Esophagus muscularis mucosa (tissue), 4 donors: ENCODE data around the gene COL5A1. TPM values are rescaled to one million over a fixed set of nuclear protein-coding genes. Genes with fewer than 3 reads are reported as not detected.

Experiments used
- DNase-seq: peaks from one replicate; pipeline ENCODE4 v3.0.0-alpha.2; 2017; ENCODE audit errors: extremely low spot score
- H3K27ac ChIP-seq, 4 donors: fragments of 200-600 bp; sonication (generic); replicated peaks in 1 of 4; 1 replicate in 3 of 4; 2 replicates in 1 of 4; pipeline ENCODE4 v1.5.1; 2016 to 2019; ENCODE audit warnings: mild to moderate bottlenecking in 1 of 4
- H3K27me3 ChIP-seq, 4 donors: fragments of 200-600 bp; sonication (generic); one replicate each; pipeline versions ENCODE4 v1.5.1 to v1.6.0; 2016 to 2019
- H3K36me3 ChIP-seq, 4 donors: fragments of 200-600 bp; sonication (generic); one replicate each; pipeline ENCODE4 v1.5.1; 2016 to 2019
- H3K4me1 ChIP-seq, 4 donors: fragments of 200-600 bp; sonication (generic); one replicate each; pipeline ENCODE4 v1.5.1; 2016 to 2019
- H3K4me3 ChIP-seq, 4 donors: fragments of 200-600 bp; sonication (generic); 1 replicate in 2 of 4; 2 replicates in 2 of 4; pipeline ENCODE4 v1.5.1; 2016 to 2019; ENCODE audit warnings: mild to moderate bottlenecking in 4 of 4, moderate library complexity in 1 of 4
- H3K9me3 ChIP-seq, 4 donors: fragments of 200-600 bp; sonication (generic); 1 replicate in 3 of 4; 2 replicates in 1 of 4; pipeline ENCODE4 v1.5.1; 2016 to 2019
- CTCF ChIP-seq, 3 experiments: fragments of 200-600 bp in 2 of 3; fragments of 450-650 bp in 1 of 3; sonication (generic) in 2 of 3; IDR thresholded peaks; one replicate each; pipeline ENCODE4 v1.5.1; 2017 to 2019; ENCODE audit warnings: antibody characterized with exemption in 3 of 3, mild to moderate bottlenecking in 2 of 3, moderate library complexity in 1 of 3
- EP300 ChIP-seq: sonication (generic); formaldehyde crosslinking; IDR thresholded peaks from one replicate; pipeline ENCODE4 v1.6.1; 2017; ENCODE audit warnings: antibody characterized with exemption
- POLR2A ChIP-seq: fragments of 450-650 bp; IDR thresholded peaks from one replicate; pipeline ENCODE4 v1.6.1; 2017; ENCODE audit warnings: antibody characterized with exemption, moderate library complexity, mild to moderate bottlenecking, low read depth
- POLR2AphosphoS5 ChIP-seq, 2 donors: sonication (generic); formaldehyde crosslinking; IDR thresholded peaks; one replicate each; pipeline ENCODE4 v1.6.1; 2017; ENCODE audit warnings: antibody characterized with exemption in 2 of 2
- WGBS: methylation state at CpG from one replicate; pipeline ENCODE4 v1.1.5; 2018; 5-methylcytosine and 5-hydroxymethylcytosine counted together
- intact Hi-C: fragments of 100-400 bp; cut with DNase I; formaldehyde crosslinking; loops from one replicate; pipeline ENCODE4 v1.15.1; 2023
- total RNA-seq, 4 donors: library from RNA; depleted of rRNA; stranded (reverse); fragments of >200 nt; gene quantifications; one replicate each; pipeline versions ENCODE4 v1.1.0 to v1.2.1, GENCODE V29; 2016

Gene COL5A1
- total RNA-seq, 4 donors from 2014 or later, result 36.0 to 89.5 (median 56.4) TPM

GRCh38 chr9:134872482-134873231, 231.1 kb downstream of the COL5A1 start:
- DNase-seq, result no peak

GRCh38 chr9:134875371-134875770, 233.8 kb downstream of the COL5A1 start:
- Histone ChIP-seq H3K4me3 (no peak overlapping the region), H3K36me3 (no peaks in the 10 kb centered on the region), H3K27me3 (peaks cover 0 to 32% (median 1%) of the 10 kb centered on the region in 4 donors), H3K9me3 (no peaks in the 10 kb centered on the region), H3K4me1 (peaks cover 0 to 11% (median 9%) of the 10 kb centered on the region in 4 donors), H3K27ac (no peak overlapping the region)
- WGBS, result 46% methylated on average over 1 of the region's 1 CpG
- DNase-seq, result no peak
- TF ChIP-seq POLR2A, result no peak
- TF ChIP-seq EP300, result no peak
- no peak for TF ChIP-seq CTCF (IDR thresholded peaks at IDR 0.05)
- no peak for TF ChIP-seq POLR2AphosphoS5 (IDR thresholded peaks at IDR 0.05)
- intact Hi-C loops, result no loop called here

More at GRCh38 chr9:134872482-134873231, 231.1 kb downstream of the COL5A1 start:
- Histone ChIP-seq H3K27ac (no peak overlapping the region), H3K9me3 (no peaks in the 10 kb centered on the region), H3K4me3 (no peak overlapping the region), H3K4me1 (peaks cover 0 to 11% (median 9%) of the 10 kb centered on the region in 4 donors), H3K27me3 (peaks cover 0 to 54% (median 1%) of the 10 kb centered on the region in 4 donors), H3K36me3 (no peaks in the 10 kb centered on the region)
- intact Hi-C loops, result no loop called here
- WGBS, result 83% methylated on average over 24 of the region's 24 CpGs
- TF ChIP-seq POLR2A (no peak), CTCF (IDR thresholded peaks at IDR 0.05) (no peak), EP300 (no peak), POLR2AphosphoS5 (IDR thresholded peaks at IDR 0.05) (no peak)

- Histone ChIP-seq H3K27me3 (peaks cover 0 to 11% (median 1%) of the 10 kb centered on the region in 4 donors), H3K4me3 (no peak overlapping the region), H3K36me3 (no peaks in the 10 kb centered on the region), H3K27ac (no peak overlapping the region), H3K4me1 (no peaks in the 10 kb centered on the region), H3K9me3 (no peaks in the 10 kb centered on the region)
- no peak for DNase-seq
- intact Hi-C loops, result no loop called here
- 88% methylated on average over 4 of the region's 4 CpGs for WGBS
- TF ChIP-seq POLR2A, result no peak
- TF ChIP-seq EP300, result no peak
- no peak for TF ChIP-seq CTCF (IDR thresholded peaks at IDR 0.05)
- TF ChIP-seq POLR2AphosphoS5 (IDR thresholded peaks at IDR 0.05), result no peak
Observed at GRCh38 chr9:134877541-134877940, 235.9 kb downstream of the COL5A1 start.

- Histone ChIP-seq H3K4me3 (no peak overlapping the region), H3K36me3 (no peaks in the 10 kb centered on the region), H3K27ac (no peak overlapping the region), H3K9me3 (no peaks in the 10 kb centered on the region), H3K4me1 (no peaks in the 10 kb centered on the region), H3K27me3 (peaks cover 0 to 16% (median 0%) of the 10 kb centered on the region in 4 donors)
- no peak for TF ChIP-seq POLR2A
- 93% methylated on average over 12 of the region's 13 CpGs for whole genome bisulfite sequencing
- intact Hi-C loops, result no loop called here
- DNase-seq, result peak; percentile 87
Observed at GRCh38 chr9:134879664-134880483, 238.3 kb downstream of the COL5A1 start.
